T-helper 17 cell (primary cell): ENCODE measurements around the gene C1orf74. TPM values are rescaled to one million over a fixed set of nuclear protein-coding genes. Genes with fewer than 3 reads are reported as not detected.

Experiments used
- ATAC-seq: fragments of 150-1000 bp; cut with Tn5 transposase; 2 replicates; pipeline ENCODE4 v1.10.0; 2021; ENCODE audit warnings: mild to moderate bottlenecking, moderate library complexity
- DNase-seq, 3 donors: peaks; one replicate each; pipeline versions ENCODE4 v3.0.0 to v3.0.0-alpha.2; 2020 to 2021
- H3K9me3 ChIP-seq: one replicate; pipeline ENCODE4 v1.7.0; 2013; ENCODE audit warnings: low read length, mild to moderate bottlenecking; ENCODE audit not compliant: control insufficient read depth, poor library complexity, severe bottlenecking
- H3K27ac Mint-ChIP-seq: one replicate; pipeline ENCODE4 v1.8.0; 2022; ENCODE audit warnings: mild to moderate bottlenecking, moderate library complexity, mixed read lengths
- H3K27me3 Mint-ChIP-seq: one replicate; pipeline ENCODE4 v1.8.0; 2022; ENCODE audit warnings: mixed read lengths
- H3K36me3 Mint-ChIP-seq: one replicate; pipeline ENCODE4 v1.8.0; 2022; ENCODE audit warnings: low read depth, mixed read lengths
- H3K4me1 Mint-ChIP-seq: one replicate; pipeline ENCODE4 v1.8.0; 2022; ENCODE audit warnings: mild to moderate bottlenecking, mixed read lengths
- H3K4me3 Mint-ChIP-seq: one replicate; pipeline ENCODE4 v1.8.0; 2022; ENCODE audit warnings: mild to moderate bottlenecking, moderate library complexity, mixed read lengths
- total RNA-seq, 4 donors: library from RNA in 2 of 4; stranded (reverse) in 2 of 4; gene quantifications; one replicate each; pipeline ENCODE4 v1.2.3 and lab custom pipeline; 2022 to 2026

Gene C1orf74
- total RNA-seq, 2 donors from 2014 or later = 0.42 to 0.50 TPM

DNA sequence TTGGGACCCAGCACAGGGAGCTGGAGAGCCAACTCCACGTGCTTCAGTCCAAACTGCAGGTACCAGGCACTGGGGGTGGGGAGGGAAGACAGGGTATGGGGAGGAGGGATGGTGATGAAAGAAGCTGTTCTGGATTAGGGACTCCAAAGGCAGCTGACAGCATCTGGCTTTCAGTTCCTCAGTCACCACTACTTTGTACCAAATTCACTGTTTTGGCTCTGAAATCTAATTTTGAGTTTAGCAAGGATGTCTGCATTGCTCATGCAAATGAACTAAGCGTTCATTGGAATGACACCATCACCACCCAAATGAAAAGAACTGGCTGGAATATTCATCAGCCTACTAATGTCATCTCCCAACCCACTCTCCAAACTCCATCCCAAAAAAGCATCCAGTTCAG is 8.7 kb downstream of the C1orf74 start:
- peaks cover 23% of the 10 kb centered on the region for H3K36me3 Mint-ChIP-seq
- no peak overlapping the region for H3K4me3 Mint-ChIP-seq
- H3K4me1 Mint-ChIP-seq = peaks cover 24% of the 10 kb centered on the region

DNA sequence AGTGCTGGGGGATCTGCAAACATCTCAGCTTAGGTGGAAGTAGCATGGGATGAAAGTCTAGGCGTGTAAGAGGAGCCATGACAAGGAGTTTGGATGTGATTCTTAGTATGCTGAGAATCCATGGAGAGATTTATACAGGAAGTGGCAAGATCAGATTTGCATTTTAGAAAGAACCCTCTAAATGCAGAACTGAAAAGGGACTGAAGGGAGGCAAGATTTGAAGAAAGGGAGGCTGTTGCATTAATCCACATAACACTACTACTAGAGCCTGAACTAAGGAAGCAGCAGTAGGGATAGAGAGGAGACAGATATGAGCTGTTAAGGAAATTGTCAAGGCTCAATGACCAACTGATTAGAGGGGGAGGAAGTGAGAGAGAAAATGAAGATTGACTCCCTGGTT is 9.8 kb downstream of the C1orf74 start:
- Mint-ChIP-seq H3K36me3 (peaks cover 22% of the 10 kb centered on the region), H3K27ac (no peak overlapping the region), H3K4me3 (peak overlapping the region; percentile 70), H3K27me3 (no peaks in the 10 kb centered on the region), H3K4me1 (peaks cover 21% of the 10 kb centered on the region)
- no peak for DNase-seq
- no peaks in the 10 kb centered on the region for H3K9me3 ChIP-seq
- no peak for ATAC-seq

More for the DNA sequence above, 8.7 kb downstream of the C1orf74 start:
- ATAC-seq (no peak), DNase-seq (no peak)
- H3K27me3 Mint-ChIP-seq = no peaks in the 10 kb centered on the region
- H3K27ac Mint-ChIP-seq = no peak overlapping the region
- no peaks in the 10 kb centered on the region for H3K9me3 ChIP-seq

DNA sequence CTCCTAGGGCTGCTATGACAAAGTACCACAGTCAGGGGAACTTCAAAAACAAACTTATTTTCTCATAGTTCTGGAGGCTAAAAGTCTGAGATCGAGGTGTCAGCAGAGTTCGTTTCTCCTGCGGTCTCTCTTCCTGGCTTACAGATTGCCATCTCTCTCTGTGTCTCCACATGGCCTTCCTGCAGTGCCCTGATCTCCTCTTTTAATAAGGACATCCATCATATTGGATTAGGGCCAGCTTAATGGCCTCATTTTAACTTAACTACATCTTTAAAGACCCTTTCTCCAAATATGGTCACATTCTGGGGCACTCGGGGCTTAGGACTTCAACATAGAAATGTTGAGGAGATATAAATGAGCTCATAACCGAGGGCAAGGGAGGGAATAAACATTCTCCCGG is 12.2 kb downstream of the C1orf74 start:
- Mint-ChIP-seq H3K4me1 (peaks cover 30% of the 10 kb centered on the region), H3K36me3 (peaks cover 24% of the 10 kb centered on the region), H3K4me3 (no peak overlapping the region), H3K27ac (no peak overlapping the region), H3K27me3 (no peaks in the 10 kb centered on the region)
- DNase-seq (no peak), ATAC-seq (no peak)
- H3K9me3 ChIP-seq = no peaks in the 10 kb centered on the region

DNA sequence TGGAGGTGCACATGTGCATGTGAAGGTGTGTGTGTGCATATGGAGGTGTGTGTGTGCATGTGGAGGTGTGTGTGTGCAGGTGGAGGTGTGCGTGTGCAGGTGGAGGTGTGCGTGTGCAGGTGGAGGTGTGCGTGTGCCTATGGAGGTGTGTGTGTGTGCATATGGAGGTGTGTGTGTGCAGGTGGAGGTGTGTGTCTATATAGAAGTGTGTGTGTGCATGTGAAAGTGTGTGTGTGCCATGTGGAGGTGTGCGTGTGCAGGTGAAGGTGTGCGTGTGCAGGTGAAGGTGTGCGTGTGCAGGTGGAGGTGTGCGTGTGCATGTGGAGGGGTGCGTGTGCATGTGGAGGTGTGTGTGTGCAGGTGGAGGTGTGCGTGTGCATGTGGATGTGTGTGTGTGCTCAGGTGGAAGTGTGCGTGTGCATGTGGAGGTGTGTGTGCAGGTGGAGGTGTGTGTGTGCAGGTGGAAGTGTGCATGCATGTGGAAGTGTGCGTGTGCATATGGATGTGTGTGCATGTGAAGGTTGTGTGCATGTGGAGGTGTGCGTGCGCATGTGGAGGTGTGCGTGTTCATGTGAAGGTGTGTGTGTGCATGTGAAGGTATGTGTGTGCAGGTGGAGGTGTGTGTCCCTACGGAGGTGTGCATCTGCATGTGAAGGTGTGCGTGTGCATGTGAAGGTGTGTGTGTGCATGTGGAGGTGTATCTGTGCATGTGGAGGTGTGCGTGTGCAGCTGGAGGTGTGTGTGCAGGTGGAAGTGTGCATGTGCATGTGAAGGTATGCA is 13.5 kb downstream of the C1orf74 start:
- H3K36me3 Mint-ChIP-seq = peaks cover 30% of the 10 kb centered on the region
- no peak overlapping the region for H3K27ac Mint-ChIP-seq
- peaks cover 39% of the 10 kb centered on the region for H3K4me1 Mint-ChIP-seq
- H3K9me3 ChIP-seq = no peaks in the 10 kb centered on the region
- no peak overlapping the region for H3K4me3 Mint-ChIP-seq
- DNase-seq (no peak), ATAC-seq (no peak)
- H3K27me3 Mint-ChIP-seq = no peaks in the 10 kb centered on the region

DNA sequence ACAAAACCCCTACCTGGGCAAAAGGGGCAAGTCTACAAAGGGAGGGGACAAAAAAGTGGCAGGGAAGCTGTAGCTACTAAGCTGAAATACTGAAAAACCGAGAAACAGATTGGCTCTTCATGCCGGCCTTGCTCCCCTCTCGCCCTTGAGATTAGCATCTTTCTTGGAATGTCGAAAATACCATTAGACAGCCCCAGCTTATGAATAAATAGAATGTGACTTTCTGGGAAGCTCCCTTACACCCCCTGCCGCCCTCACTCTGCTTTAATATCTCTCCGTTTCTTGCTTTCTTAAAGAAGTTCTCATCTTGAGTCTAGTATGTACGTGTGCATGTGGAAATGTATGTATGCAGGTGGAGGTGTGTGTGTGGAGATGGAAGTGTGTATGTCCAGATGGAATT is 14.4 kb downstream of the C1orf74 start:
- Mint-ChIP-seq H3K36me3 (peaks cover 28% of the 10 kb centered on the region), H3K4me3 (no peak overlapping the region), H3K27me3 (no peaks in the 10 kb centered on the region), H3K27ac (no peak overlapping the region), H3K4me1 (peaks cover 38% of the 10 kb centered on the region)
- no peak for ATAC-seq
- H3K9me3 ChIP-seq = no peaks in the 10 kb centered on the region
- no peak for DNase-seq

DNA sequence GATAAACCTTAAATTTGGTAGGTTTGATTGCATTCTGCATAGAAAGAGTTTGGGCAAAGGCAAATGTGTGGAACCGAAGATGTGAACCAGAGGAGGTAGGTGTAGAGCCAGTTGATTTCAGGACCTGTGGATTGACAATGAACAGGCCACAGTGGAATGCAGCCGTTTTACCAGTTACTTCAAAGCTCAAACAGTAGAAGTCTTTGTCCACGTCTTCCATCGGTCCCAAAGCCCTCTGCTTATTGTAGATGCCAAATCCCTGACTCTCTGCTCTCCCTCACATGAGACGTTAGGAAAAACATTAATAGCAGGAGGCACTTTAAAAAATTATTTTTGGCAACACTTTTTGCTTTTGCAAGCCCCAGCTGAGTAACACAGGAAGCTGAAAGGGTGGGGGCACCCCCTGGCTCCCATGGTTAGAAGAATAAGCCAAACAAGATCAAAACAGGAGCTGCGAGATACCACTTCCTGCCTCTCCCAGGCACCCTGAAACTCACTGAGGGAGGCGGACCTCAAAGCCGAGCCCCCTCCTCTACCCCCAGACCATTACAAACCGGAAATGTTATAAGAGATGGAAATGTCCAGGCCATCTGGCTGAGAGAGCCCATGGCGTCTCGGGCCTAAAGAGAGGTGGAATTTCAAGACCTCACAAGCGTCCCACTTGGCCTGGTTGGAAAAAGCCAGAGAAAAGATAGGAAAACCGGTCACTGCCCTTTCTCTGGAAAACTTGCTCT is 15.0 kb downstream of the C1orf74 start:
- no peak overlapping the region for H3K4me3 Mint-ChIP-seq
- no peak overlapping the region for H3K27ac Mint-ChIP-seq
- peaks cover 23% of the 10 kb centered on the region for H3K36me3 Mint-ChIP-seq
- H3K9me3 ChIP-seq = no peaks in the 10 kb centered on the region
- ATAC-seq = peak; percentile 67
- H3K4me1 Mint-ChIP-seq = peaks cover 33% of the 10 kb centered on the region
- no peaks in the 10 kb centered on the region for H3K27me3 Mint-ChIP-seq
- DNase-seq = peak; percentile 24 to 45 (median 39)

DNA sequence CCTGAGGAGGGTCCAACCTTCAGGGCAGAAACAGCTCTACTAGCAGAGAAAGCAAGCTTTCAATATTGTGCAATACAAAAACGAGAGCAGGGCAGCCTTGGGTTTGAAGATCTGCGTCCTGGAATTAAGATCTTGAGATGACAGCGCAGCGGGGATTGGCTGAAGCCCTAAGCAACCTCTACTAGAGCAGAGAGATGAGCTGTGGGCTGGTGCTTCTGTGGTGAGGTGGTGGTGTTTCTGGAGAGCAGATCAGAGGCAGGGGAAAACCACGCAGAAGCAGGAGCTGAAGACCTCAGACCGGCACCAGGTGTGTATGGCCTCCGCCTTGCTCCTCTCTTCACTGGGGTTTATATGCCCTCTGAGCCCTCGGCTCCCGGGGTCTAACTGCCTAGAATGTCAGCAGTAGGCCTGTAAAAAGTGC is 16.0 kb downstream of the C1orf74 start:
- H3K4me1 Mint-ChIP-seq = peaks cover 37% of the 10 kb centered on the region
- no peak overlapping the region for H3K4me3 Mint-ChIP-seq
- peaks cover 23% of the 10 kb centered on the region for H3K36me3 Mint-ChIP-seq
- no peaks in the 10 kb centered on the region for H3K27me3 Mint-ChIP-seq
- peak; percentile 93 for ATAC-seq
- H3K9me3 ChIP-seq = no peaks in the 10 kb centered on the region
- no peak overlapping the region for H3K27ac Mint-ChIP-seq
- DNase-seq = peak; percentile 44 to 71 (median 65)

DNA sequence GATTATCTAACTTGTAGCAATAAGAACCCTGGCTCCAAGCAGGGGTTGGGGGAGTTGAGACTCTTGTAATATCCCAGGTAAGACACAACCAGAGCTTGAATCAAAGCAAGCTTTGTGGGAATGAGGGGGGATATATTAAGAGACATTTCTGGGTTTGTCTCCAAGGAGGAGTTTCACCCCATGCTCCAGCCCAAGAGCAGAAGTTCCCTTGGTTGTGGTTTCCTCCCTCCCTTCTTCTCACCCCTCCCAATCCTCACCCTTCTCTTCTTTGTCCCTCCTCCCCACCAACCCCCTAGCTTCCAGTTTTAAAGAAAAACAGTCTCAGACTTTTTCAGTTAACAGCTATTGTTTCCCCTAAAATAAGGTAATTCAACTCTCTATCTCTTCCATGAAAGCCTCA is 16.7 kb downstream of the C1orf74 start:
- Mint-ChIP-seq H3K27ac (no peak overlapping the region), H3K4me1 (peaks cover 43% of the 10 kb centered on the region), H3K27me3 (no peaks in the 10 kb centered on the region), H3K36me3 (peaks cover 21% of the 10 kb centered on the region), H3K4me3 (no peak overlapping the region)
- DNase-seq (no peak), ATAC-seq (no peak)
- H3K9me3 ChIP-seq = no peaks in the 10 kb centered on the region

DNA sequence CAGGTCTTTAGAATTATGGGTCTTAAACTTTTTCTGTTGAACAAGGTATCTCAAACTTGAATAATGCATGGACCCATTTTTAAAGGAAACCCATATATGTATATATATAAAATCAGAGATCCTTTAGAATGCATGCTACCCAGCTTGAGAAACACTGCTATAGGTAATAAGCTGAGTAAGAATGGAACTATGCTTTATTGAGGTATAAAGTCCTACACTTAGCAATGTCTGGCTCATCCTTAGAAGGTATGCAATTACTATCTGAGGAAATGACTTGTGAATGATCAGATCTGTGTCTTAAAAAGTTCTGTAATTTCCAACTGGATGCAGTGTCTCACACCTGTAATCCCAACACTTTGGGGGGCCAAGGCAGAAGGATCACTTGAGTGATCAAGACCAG is 17.3 kb downstream of the C1orf74 start:
- DNase-seq = no peak
- H3K36me3 Mint-ChIP-seq = peaks cover 22% of the 10 kb centered on the region
- peaks cover 49% of the 10 kb centered on the region for H3K4me1 Mint-ChIP-seq
- H3K27me3 Mint-ChIP-seq = no peaks in the 10 kb centered on the region
- no peak overlapping the region for H3K4me3 Mint-ChIP-seq
- ATAC-seq = no peak
- no peak overlapping the region for H3K27ac Mint-ChIP-seq
- no peaks in the 10 kb centered on the region for H3K9me3 ChIP-seq

DNA sequence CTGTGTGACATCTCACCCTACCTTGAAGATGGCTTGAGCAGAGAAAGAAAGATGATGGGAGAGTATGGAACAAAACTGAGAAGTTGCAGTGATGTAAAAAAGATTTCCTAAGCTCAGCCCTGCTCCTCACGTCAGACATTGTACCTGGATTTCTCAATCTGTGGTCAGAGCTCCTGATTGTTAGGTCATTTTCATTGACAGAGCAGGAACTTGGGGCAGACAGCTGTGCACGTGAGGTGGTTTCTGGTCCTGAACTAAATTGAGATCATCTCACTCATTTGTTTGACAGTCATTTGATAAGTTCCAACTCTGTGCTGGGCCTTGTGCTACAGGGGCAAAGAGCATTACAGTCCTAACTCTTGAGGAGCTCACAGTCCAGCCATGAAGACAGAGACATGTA is 18.3 kb downstream of the C1orf74 start:
- Mint-ChIP-seq H3K4me1 (peaks cover 58% of the 10 kb centered on the region), H3K27me3 (no peaks in the 10 kb centered on the region), H3K36me3 (peaks cover 25% of the 10 kb centered on the region), H3K27ac (no peak overlapping the region), H3K4me3 (no peak overlapping the region)
- no peaks in the 10 kb centered on the region for H3K9me3 ChIP-seq
- ATAC-seq (no peak), DNase-seq (no peak)

DNA sequence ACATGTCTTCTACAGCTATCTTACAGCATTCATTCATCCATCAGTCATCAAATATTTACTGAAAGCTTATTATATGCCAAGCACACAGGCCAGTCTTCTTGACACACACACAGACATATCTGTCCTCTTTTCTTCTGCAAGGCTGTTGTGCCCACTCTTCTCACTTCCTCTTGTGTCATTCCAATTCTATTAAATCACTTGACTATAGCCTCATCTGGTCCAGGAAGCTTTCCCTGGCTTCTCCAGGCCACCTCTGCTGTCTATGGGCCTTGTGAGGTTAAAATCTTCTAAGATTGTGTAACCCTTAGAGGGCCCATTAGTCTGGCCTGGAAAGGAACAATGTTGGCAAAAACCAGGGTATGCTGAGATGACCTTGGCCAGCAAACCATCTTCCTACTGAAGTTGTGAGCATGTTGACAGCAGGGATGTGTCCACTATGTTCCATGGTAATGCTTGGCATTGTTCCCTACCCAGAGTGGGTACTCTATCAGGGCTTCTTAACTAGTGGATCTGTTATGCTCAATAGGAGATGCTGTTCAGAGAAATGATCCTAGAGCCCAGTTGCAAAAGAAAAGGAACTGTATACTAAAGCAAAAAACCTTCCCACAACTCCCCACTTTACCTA is 23.2 kb downstream of the C1orf74 start:
- no peak overlapping the region for H3K27ac Mint-ChIP-seq
- H3K36me3 Mint-ChIP-seq = peaks cover 15% of the 10 kb centered on the region
- H3K4me1 Mint-ChIP-seq = peaks cover 68% of the 10 kb centered on the region
- DNase-seq = no peak
- no peaks in the 10 kb centered on the region for H3K27me3 Mint-ChIP-seq
- H3K4me3 Mint-ChIP-seq = peak overlapping the region; percentile 75
- H3K9me3 ChIP-seq = no peaks in the 10 kb centered on the region
- ATAC-seq = no peak

DNA sequence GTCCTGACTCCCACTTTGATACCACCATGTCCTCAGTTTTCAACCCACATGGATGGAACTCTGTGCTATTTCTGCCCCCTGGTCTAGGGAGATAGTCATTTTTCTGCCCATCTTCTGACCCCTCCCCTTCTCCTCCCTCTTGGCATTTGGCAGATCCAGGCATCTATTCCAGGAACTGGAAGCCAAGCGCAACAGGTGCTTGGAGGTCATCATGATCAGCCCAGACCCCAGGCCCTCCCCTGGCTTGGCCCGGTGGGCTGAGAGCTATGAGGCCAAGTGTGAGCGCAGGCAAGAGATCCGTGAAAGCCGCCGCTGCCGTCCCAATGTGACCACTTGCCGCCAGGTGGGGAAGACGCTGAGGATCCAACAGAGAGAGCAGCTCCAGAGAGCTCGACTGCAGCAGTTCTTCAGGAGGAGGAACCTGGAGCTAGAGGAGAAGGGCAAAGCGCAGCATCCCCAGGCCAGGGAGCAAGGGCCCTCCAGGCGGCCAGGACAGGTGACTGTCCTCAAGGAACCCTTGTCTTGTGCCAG is 24.5 kb downstream of the C1orf74 start:
- peaks cover 72% of the 10 kb centered on the region for H3K4me1 Mint-ChIP-seq
- peaks cover 17% of the 10 kb centered on the region for H3K36me3 Mint-ChIP-seq
- H3K9me3 ChIP-seq = no peaks in the 10 kb centered on the region
- ATAC-seq (no peak), DNase-seq (no peak)
- no peak overlapping the region for H3K4me3 Mint-ChIP-seq
- H3K27me3 Mint-ChIP-seq = no peaks in the 10 kb centered on the region
- H3K27ac Mint-ChIP-seq = no peak overlapping the region

DNA sequence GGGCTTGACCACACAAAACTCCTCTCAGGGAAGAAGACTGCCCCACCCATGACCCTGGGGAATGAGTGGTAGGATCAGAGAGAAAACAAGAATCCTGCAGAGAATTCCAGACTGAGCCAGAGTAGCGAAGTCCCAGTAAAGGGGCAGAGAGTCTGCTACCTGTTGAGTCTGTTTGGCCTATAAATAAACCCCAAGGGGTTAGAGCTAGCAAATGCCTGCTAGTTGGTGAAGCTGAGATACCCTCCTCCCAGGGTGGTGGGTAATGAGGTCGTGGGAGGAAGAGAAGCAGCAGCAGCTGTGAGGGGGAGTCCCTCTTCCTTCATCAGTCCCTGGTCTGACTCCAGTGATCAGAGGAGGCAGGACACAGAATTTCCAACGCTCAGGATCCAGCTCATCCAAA is 26.0 kb downstream of the C1orf74 start:
- no peaks in the 10 kb centered on the region for H3K9me3 ChIP-seq
- Mint-ChIP-seq H3K36me3 (peaks cover 13% of the 10 kb centered on the region), H3K27ac (no peak overlapping the region), H3K27me3 (no peaks in the 10 kb centered on the region), H3K4me3 (peak overlapping the region; percentile 99), H3K4me1 (peaks cover 72% of the 10 kb centered on the region)
- DNase-seq = no peak
- no peak for ATAC-seq
